ENCODE results near the gene ILDR2. TPM values are rescaled to one million over a fixed set of nuclear protein-coding genes. Genes with fewer than 3 reads are reported as not detected.

Gene ILDR2
- total and polyA plus RNA-seq, 2 donors (not counting 3 experiments of a cell fraction or from before 2014, with no cell fraction given), result not detected

DNA sequence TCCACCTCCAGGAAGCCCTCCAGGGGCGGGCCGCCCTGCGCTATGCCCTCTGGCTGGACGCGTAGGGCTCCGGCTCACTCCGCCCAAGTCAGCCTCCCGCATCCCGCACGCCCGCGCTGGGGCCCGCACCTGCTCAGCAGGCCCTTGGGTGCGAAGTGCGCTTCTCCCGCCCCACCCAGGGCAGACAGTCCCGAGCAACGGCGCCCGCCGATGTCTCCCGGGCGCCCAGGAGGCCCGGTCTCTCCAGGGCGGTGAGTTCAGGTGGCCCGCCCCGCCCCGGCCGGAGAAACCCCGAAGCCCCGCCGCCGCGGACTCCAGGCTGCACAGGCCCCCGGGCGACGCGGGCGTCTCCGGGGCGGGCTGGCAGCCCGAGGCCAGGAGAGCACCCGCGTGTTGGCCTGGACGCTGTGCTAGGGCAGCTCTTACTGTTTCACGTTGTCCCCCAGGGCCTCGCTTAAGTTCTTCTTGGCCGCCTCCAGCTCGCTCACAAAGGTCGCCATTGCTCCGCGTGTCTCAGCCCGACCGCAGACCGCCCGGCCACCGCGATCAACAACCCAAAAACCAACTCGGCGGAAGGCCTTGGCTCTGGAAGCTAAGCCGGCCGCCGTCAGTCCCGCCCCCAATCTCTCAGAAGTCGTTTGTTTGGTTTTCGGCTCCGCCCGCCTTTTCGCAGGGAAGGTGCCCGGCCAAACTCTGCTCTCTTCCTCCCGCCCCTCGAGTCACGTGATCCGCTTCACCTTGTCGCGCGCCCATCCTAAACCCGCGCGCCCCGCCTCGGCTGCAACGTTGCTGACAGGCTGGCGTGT, 99.4 kb downstream of the ILDR2 start, which contains the start of gene TADA1:
Gene TADA1 (minus strand): TSS at position 531 of the 806 bp plus-strand sequence. CDS start 31 bp downstream, at position 500.
- no peaks in the 10 kb centered on the region for H3K27me3 ChIP-seq (ENCODE audit: control insufficient read depth in 2 of 2, insufficient read depth in 2 of 2, low read length in 2 of 2)
- H3K27ac ChIP-seq (ENCODE audit: insufficient read depth, low read depth, low read length), result peak within 1 kb of the TSS; percentile 47
- no TSS peak for BruUV-seq (replicated peaks)
- H3K9me1 ChIP-seq (replicated peaks; ENCODE audit: control insufficient read depth, extremely low read depth, insufficient read depth, low read length), result no peaks in the 10 kb centered on the region
- peak within 1 kb of the TSS; percentile 75 for H2AFZ ChIP-seq (ENCODE audit: low read depth, low read length)
- DNase-seq (ENCODE audit: low read depth, low spot score) (peak; percentile 98), FAIRE-seq (peak; percentile 99)
- H4K20me1 ChIP-seq (replicated peaks; ENCODE audit: control insufficient read depth, extremely low read depth, insufficient read depth, low read length), result no peaks in the 10 kb centered on the region
- dilution Hi-C loops (cut with MboI; ENCODE audit: extremely low pct_ligation_motif_present, low sequenced_read_pairs) (no loop called here), intact Hi-C loops (cut with micrococcal nuclease) (loop anchor here (1.0 to 10.0 kb wide), 4 partner anchors 10 to 951 kb away; partner anchors contain the start of genes POGK and POU2F1)
- peak within 1 kb of the TSS; percentile 2 to 63 (median 53) for H3K4me3 ChIP-seq (replicated peaks in 1 of 3; ENCODE audit: insufficient read depth in 1 of 3, low read depth in 1 of 3, low read length in 3 of 3)
- peaks cover 30% of the 10 kb centered on the region for H3K79me2 ChIP-seq (ENCODE audit: control insufficient read depth, insufficient read depth, low read length)
- H3K36me3 ChIP-seq (ENCODE audit: control insufficient read depth in 2 of 2, extremely low read depth in 1 of 2, insufficient read depth in 2 of 2, low read length in 2 of 2), result no peaks in the 10 kb centered on the region
- ChIA-PET POLR2A (interaction anchor here (0.7 to 1.8 kb wide), 4 partner anchors 14 to 345 kb away, joined by 3 to 7 read pairs (median 4); partner anchors contain the start of genes POGK and POU2F1), CTCF (interaction anchor here (0.6 to 1.6 kb wide), 12 partner anchors 9 to 678 kb away, joined by 3 to 6 read pairs (median 4); partner anchors contain the start of genes CREG1, POGK and POU2F1)
- H3K4me2 ChIP-seq (ENCODE audit: insufficient read depth, low read length), result peak within 1 kb of the TSS; percentile 85
- no peaks in the 10 kb centered on the region for H3K9me3 ChIP-seq (replicated peaks; ENCODE audit: control insufficient read depth, insufficient read depth, low read length)
- peak within 1 kb of the TSS; percentile 82 for H3K9ac ChIP-seq (replicated peaks; ENCODE audit: extremely low read depth, insufficient read depth, low read length)
- TF ChIP-seq POLR2AphosphoS5 (IDR thresholded peaks at IDR 0.05; ENCODE audit: insufficient read depth, low read depth, low read length), result peak; percentile 77
- TF ChIP-seq MAX (IDR thresholded peaks at IDR 0.05; ENCODE audit: insufficient read depth, insufficient read length), result peak; percentile 47
- TF ChIP-seq POLR2A (IDR thresholded peaks at IDR 0.05; ENCODE audit: low read depth, low read length), result peak; percentile 72
- TF ChIP-seq JUN (IDR thresholded peaks at IDR 0.05; ENCODE audit: borderline replicate concordance, insufficient read depth, insufficient read length, low read depth), result no peak
- no peak for TF ChIP-seq EZH2 (IDR thresholded peaks at IDR 0.05; ENCODE audit: borderline replicate concordance, low read depth, low read length, severe bottlenecking)
- peak; percentile 33 for TF ChIP-seq MYC (IDR thresholded peaks at IDR 0.05; ENCODE audit: low read depth, low read length)
- no peak for TF ChIP-seq GATA2 (IDR thresholded peaks at IDR 0.05; ENCODE audit: insufficient read depth, insufficient read length, low read depth, low read length)
- TF ChIP-seq FOS (IDR thresholded peaks at IDR 0.05; ENCODE audit: borderline replicate concordance, insufficient read depth, low read length), result no peak
- TF ChIP-seq CTCF (IDR thresholded peaks at IDR 0.05; ENCODE audit: extremely low read depth in 1 of 2, insufficient read depth in 1 of 2, low read depth in 1 of 2, low read length in 2 of 2), result peak in 1 of 2 donors; percentile 22
- H3K4me1 ChIP-seq (ENCODE audit: control insufficient read depth, extremely low read depth, insufficient read depth, low read length), result peaks cover 10% of the 10 kb centered on the region
